Activated naive CD4-positive, alpha-beta T cell treated with anti-CD3 and anti-CD28 coated beads, Interleukin-2, amount 50 U/mL, for 72 hours (primary cell): Measurements from ENCODE around the gene TSNAX. TPM values are rescaled to one million over a fixed set of nuclear protein-coding genes. Genes with fewer than 3 reads are reported as not detected.
A peak's percentile ranks its signal among the peaks of the same experiment; 100 is the strongest.

Experiments used
- ATAC-seq, 2 donors: fragments of 150-1000 bp; cut with Tn5 transposase; 2 replicates each; pipeline ENCODE4 v1.10.0; 2021; ENCODE audit warnings: mild to moderate bottlenecking in 2 of 2, moderate library complexity in 2 of 2
- DNase-seq, 2 donors: peaks; one replicate each; pipeline ENCODE4 v3.0.0; 2021 to 2022; ENCODE audit warnings: low spot score in 2 of 2
- H3K27ac Mint-ChIP-seq, 2 donors: one replicate each; pipeline ENCODE4 v1.8.0; 2022; ENCODE audit warnings: mild to moderate bottlenecking in 2 of 2, mixed read lengths in 2 of 2
- H3K36me3 Mint-ChIP-seq, 2 donors: one replicate each; pipeline ENCODE4 v1.8.0; 2022; ENCODE audit warnings: mixed read lengths in 2 of 2
- H3K9me3 Mint-ChIP-seq, 2 donors: one replicate each; pipeline ENCODE4 v1.8.0; 2022; ENCODE audit warnings: mixed read lengths in 2 of 2
- total RNA-seq, 2 donors: library from RNA; stranded (reverse); gene quantifications; one replicate each; pipeline ENCODE4 v1.2.3, GENCODE V29; 2022

Gene TSNAX
- total RNA-seq, 2 donors from 2014 or later: 22.3 to 34.3 TPM

- ATAC-seq: no peak
- H3K9me3 Mint-ChIP-seq: no peaks in the 10 kb centered on the region
- DNase-seq: no peak
- H3K27ac Mint-ChIP-seq: no peak overlapping the region
- no peaks in the 10 kb centered on the region for H3K36me3 Mint-ChIP-seq
These were observed 20.0 kb upstream of the TSNAX start for GRCh38 chr1:231508497-231508896.

GRCh38 chr1:231508941-231509340 is 19.5 kb upstream of the TSNAX start:
- Mint-ChIP-seq H3K27ac (no peak overlapping the region), H3K9me3 (no peaks in the 10 kb centered on the region), H3K36me3 (no peaks in the 10 kb centered on the region)
- DNase-seq (no peak), ATAC-seq (no peak)

- Mint-ChIP-seq H3K27ac (no peak overlapping the region), H3K9me3 (no peaks in the 10 kb centered on the region), H3K36me3 (no peaks in the 10 kb centered on the region)
- ATAC-seq (peak; percentile 76 to 82), DNase-seq (no peak)
These were observed 16.2 kb upstream of the TSNAX start for GRCh38 chr1:231512147-231512698.

- H3K36me3 Mint-ChIP-seq: no peaks in the 10 kb centered on the region
- no peak for DNase-seq
- no peak for ATAC-seq
- H3K9me3 Mint-ChIP-seq: no peaks in the 10 kb centered on the region
- no peak overlapping the region for H3K27ac Mint-ChIP-seq
These were observed 12.7 kb upstream of the TSNAX start for GRCh38 chr1:231515748-231516147.

- ATAC-seq (no peak), DNase-seq (no peak)
- H3K27ac Mint-ChIP-seq: no peak overlapping the region
- H3K36me3 Mint-ChIP-seq: no peaks in the 10 kb centered on the region
- H3K9me3 Mint-ChIP-seq: no peaks in the 10 kb centered on the region
These were observed 11.4 kb upstream of the TSNAX start for GRCh38 chr1:231517076-231517475.

- H3K9me3 Mint-ChIP-seq: no peaks in the 10 kb centered on the region
- ATAC-seq: no peak
- no peak overlapping the region for H3K27ac Mint-ChIP-seq
- no peak for DNase-seq
- peaks cover 3 to 4% of the 10 kb centered on the region in 2 donors for H3K36me3 Mint-ChIP-seq
These were observed 9.9 kb upstream of the TSNAX start for GRCh38 chr1:231518485-231519034.

GRCh38 chr1:231519166-231519565 is 9.3 kb upstream of the TSNAX start:
- Mint-ChIP-seq H3K9me3 (no peaks in the 10 kb centered on the region), H3K36me3 (peaks cover 4 to 7% of the 10 kb centered on the region in 2 donors), H3K27ac (no peak overlapping the region)
- ATAC-seq (no peak), DNase-seq (no peak)

- ATAC-seq: no peak
- H3K27ac Mint-ChIP-seq: no peak overlapping the region
These were observed 6.4 kb upstream of the TSNAX start for GRCh38 chr1:231522038-231522437.

GRCh38 chr1:231522931-231523642 is 5.4 kb upstream of the TSNAX start:
- Mint-ChIP-seq H3K27ac (no peak overlapping the region), H3K9me3 (no peaks in the 10 kb centered on the region)
- DNase-seq: no peak

More at GRCh38 chr1:231522038-231522437, 6.4 kb upstream of the TSNAX start:
- Mint-ChIP-seq H3K36me3 (peaks cover 4 to 13% of the 10 kb centered on the region in 2 donors), H3K9me3 (no peaks in the 10 kb centered on the region)
- no peak for DNase-seq

GRCh38 chr1:231523816-231524215 is 4.7 kb upstream of the TSNAX start:
- H3K9me3 Mint-ChIP-seq: no peaks in the 10 kb centered on the region
- ATAC-seq: no peak
- no peak overlapping the region for H3K27ac Mint-ChIP-seq
- no peak for DNase-seq
- peaks cover 17 to 18% of the 10 kb centered on the region in 2 donors for H3K36me3 Mint-ChIP-seq

More at GRCh38 chr1:231522931-231523642, 5.4 kb upstream of the TSNAX start:
- H3K36me3 Mint-ChIP-seq: peaks cover 10 to 15% of the 10 kb centered on the region in 2 donors
- ATAC-seq: no peak

GRCh38 chr1:231526536-231526935 is 1.9 kb upstream of the TSNAX start:
- no peak overlapping the region for H3K27ac Mint-ChIP-seq

GRCh38 chr1:231527586-231528171 is 790 bp upstream of the TSNAX start:
- peak overlapping the region; percentile 93 to 99 for H3K27ac Mint-ChIP-seq
- H3K9me3 Mint-ChIP-seq: no peaks in the 10 kb centered on the region
- peak; percentile 14 to 29 for ATAC-seq
- no peak for DNase-seq
- H3K36me3 Mint-ChIP-seq: peaks cover 24 to 30% of the 10 kb centered on the region in 2 donors

More at GRCh38 chr1:231526536-231526935, 1.9 kb upstream of the TSNAX start:
- ATAC-seq (no peak), DNase-seq (no peak)
- Mint-ChIP-seq H3K9me3 (no peaks in the 10 kb centered on the region), H3K36me3 (peaks cover 28 to 30% of the 10 kb centered on the region in 2 donors)

GRCh38 chr1:231533240-231533639 is 4.8 kb downstream of the TSNAX start:
- Mint-ChIP-seq H3K27ac (no peak overlapping the region), H3K9me3 (no peaks in the 10 kb centered on the region), H3K36me3 (peaks cover 16 to 18% of the 10 kb centered on the region in 2 donors)

GRCh38 chr1:231534703-231535159 is 6.3 kb downstream of the TSNAX start:
- no peak for DNase-seq
- peaks cover 10 to 12% of the 10 kb centered on the region in 2 donors for H3K36me3 Mint-ChIP-seq
- ATAC-seq: no peak
- H3K27ac Mint-ChIP-seq: no peak overlapping the region
- H3K9me3 Mint-ChIP-seq: no peaks in the 10 kb centered on the region

More at GRCh38 chr1:231533240-231533639, 4.8 kb downstream of the TSNAX start:
- DNase-seq: no peak
- no peak for ATAC-seq

GRCh38 chr1:231536099-231536498 is 7.6 kb downstream of the TSNAX start:
- Mint-ChIP-seq H3K36me3 (peaks cover 13 to 14% of the 10 kb centered on the region in 2 donors), H3K27ac (no peak overlapping the region), H3K9me3 (peaks cover 0 to 3% of the 10 kb centered on the region in 2 donors)
- DNase-seq (no peak), ATAC-seq (no peak)

- ATAC-seq: no peak
- peaks cover 0 to 6% of the 10 kb centered on the region in 2 donors for H3K9me3 Mint-ChIP-seq
- H3K36me3 Mint-ChIP-seq: peaks cover 20 to 23% of the 10 kb centered on the region in 2 donors
- DNase-seq: no peak
- no peak overlapping the region for H3K27ac Mint-ChIP-seq
These were observed 12.4 kb downstream of the TSNAX start for GRCh38 chr1:231540847-231541246.

GRCh38 chr1:231541842-231542241 is 13.4 kb downstream of the TSNAX start:
- peaks cover 0 to 6% of the 10 kb centered on the region in 2 donors for H3K9me3 Mint-ChIP-seq
- DNase-seq: no peak
- peak overlapping the region in 1 of 2 donors; percentile 12 for H3K27ac Mint-ChIP-seq
- ATAC-seq: no peak
- H3K36me3 Mint-ChIP-seq: peaks cover 20 to 23% of the 10 kb centered on the region in 2 donors
